HG03521 (cell line): Measurements from ENCODE around the gene RHPN2.

Source experiments
- ATAC-seq: cut with Tn5 transposase; IDR thresholded peaks from one replicate; pipeline ENCODE4 v1.9.1; 2021; ENCODE audit warnings: mild to moderate bottlenecking, moderate library complexity; ENCODE audit not compliant: unreplicated experiment

The RHPN2 gene

DNA sequence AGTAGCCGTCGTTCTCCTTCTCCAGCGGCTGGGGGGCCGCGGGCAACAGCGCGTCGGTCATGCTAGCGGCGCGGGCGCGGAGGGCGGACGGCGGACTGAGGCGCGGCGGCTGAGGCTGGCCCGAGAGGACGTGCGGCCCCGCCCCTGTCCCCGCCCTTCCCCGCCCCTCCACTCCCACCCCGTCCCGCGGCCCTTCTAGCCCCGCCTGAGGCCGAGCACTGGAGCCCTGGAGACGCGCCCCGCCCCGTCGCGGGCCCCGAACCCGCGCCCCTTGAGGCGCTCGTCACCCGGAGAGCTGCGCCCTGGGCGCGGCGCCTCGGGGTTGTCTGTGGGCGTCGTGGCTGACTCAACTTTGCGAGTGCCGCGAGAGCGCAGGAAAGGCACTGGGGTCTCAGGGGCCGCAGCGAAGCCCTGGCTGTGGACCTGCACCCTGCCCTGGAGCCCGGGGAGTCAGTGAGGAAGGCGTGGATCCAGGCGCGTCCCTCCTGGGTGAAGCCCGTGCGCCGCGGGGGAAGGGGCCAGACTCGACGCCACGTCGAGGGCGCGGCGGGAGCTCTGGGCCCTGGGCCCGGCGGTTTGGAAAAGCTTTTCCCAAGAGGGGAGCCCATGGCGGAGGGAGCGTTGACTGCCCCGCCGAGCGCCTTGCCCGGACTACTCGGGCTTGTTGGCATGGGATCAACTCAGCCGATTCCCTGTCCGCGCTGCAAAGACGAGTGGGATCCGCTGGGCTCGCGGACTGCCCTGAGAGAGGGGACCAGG lies at the start of gene RHPN2:
Gene RHPN2, minus strand, starts transcription at position 97 of the 759 bp plus-strand sequence. Its CDS starts 36 bp downstream, at position 61.
- ATAC-seq: peak; percentile 53

DNA sequence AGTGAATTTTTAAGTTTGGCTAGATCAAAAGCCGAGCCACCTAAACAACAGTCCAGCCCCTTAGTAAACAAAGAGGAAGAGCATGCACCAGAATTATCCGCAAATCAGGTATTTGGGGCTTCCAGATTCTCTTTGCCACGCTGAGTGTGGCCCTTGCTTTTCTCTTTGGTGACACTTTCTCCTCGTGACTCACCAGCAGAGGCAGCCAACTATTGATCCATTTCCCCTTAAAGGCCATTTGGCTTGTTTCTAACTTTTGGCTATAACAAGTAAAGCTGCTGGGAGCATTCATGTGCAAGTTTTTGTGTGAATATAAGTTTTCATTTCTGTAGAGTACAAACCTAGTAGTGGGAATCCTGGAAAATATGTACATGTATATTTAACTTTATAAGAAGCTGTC lies 49.6 kb upstream of the RHPN2 start:
- ATAC-seq: no peak

DNA sequence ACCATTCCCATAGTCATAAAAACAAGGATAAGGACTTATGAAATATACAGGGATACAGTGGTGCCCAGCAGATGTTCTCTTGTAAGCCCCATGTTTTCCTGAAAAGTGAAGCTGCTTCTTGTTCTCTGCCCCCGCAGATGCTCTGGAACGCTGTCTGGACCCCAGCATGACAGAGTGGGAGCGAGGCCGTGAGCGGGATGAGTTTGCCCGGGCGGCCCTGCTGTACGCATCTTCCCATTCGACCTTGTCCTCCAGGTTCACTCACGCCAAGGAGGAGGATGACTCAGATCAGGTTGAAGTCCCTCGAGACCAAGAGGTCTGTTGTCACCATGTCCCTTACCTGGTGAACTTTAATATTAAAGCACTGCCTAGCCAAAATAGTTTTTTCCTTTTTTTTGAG lies 46.9 kb upstream of the RHPN2 start:
- no peak for ATAC-seq

DNA sequence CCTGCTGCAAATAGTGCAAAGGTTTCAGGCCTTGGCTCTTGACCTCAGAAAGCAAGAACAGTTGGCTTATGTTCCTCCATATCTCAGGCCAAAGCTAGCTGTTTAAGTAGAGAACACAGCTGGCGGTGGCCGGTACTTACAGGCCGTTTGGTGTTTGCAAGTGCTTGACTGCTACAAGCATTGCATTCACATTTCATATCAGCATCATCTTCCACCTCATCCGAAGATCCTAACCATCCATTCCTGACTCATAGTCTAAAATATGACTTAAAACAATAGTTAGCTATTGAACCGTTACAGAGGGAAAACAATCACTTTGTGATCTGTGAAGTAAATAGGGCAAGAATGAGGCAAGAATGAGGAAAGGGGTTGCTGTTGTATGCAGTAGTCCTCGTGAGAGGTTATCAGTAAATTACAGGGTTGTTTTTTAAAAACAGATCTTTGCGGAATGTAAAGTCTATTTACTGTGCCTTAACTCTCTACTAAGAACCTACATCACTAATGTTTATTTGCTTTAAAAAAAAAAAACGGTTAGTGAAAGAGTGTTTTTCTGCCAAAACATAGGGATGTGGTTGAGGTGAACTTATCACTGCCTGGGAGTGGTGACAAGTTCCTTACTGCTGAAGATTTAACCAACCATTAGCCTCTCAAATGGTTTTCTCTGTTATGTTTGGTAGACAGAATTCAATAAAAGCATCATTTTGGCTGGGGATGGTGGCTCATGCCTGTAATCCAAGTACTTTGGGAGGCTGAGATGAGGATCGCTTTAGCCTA lies 45.6 kb upstream of the RHPN2 start:
- no peak for ATAC-seq

DNA sequence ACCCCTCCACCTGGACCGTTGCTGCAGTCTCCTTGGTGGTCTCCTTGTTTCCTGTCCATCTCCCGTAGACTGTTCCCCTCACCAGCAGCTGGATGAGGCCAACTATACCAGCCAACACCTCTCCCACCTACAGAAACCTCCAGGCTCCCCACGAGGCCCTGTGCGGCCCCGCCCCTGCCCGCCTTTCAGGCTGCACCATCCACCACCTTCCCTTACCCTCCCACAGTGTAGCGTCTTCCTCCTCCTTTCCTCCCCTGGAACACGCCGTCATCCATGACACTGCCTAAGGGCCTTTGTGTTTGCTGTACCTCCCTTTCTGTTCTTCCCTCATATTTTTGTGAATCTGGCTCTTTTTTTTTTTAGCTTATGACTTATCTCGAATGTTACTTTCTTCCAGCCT lies 43.5 kb upstream of the RHPN2 start:
- ATAC-seq: no peak

DNA sequence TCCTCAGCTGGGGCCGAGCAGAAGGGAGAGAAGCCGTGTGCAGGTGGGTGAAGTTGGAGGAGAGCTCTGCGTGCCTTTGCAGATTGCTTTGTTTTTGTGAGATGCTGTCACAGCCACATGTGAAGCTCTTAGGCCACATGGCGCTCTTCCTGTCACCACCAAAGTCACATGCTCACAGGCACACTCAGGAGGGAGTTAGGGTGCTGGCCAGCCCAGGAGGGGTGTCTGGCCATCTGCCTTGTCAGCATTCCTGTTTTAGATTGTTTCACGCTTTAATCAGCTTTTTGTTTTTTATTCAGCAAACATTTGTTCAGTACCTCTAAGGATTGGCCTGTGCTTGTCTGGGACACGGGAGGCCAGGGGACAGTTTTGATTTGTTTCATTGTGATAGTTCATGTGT lies 38.2 kb upstream of the RHPN2 start:
- no peak for ATAC-seq

DNA sequence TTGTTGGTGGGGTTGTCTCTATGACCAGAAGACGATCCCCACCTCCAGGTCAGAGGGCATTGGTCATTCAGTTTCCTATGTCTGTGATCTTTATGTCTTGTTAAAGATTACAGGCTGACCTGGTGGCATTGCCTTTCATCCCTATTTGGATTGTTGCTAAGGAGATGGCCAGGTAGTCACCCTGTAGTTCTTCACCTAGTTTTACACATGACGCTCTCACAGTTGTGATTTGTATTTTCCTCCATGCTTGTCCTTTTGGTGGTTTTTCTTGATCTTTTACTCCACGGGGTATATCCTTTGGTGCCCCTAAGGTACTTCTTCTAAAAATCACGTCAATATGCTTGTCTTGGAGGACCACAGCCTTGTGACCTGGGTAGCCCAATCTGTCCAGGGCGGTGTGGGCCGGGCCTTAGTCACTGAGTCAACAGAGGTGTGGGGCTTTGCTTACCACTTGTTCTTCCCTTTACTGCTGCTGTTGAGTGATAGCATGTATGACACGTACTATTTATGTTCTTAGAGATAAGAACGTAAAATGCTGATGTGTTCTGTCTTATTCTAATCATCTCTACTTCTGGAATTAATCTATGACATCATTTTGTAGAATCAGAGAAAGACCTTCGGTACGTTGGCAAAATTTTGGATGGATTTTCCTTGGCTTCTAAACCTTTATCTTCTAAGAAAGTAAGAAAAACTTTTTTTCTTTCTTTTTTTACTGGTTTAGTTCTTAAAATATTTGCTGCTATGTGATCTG lies 36.4 kb upstream of the RHPN2 start:
- no peak for ATAC-seq

DNA sequence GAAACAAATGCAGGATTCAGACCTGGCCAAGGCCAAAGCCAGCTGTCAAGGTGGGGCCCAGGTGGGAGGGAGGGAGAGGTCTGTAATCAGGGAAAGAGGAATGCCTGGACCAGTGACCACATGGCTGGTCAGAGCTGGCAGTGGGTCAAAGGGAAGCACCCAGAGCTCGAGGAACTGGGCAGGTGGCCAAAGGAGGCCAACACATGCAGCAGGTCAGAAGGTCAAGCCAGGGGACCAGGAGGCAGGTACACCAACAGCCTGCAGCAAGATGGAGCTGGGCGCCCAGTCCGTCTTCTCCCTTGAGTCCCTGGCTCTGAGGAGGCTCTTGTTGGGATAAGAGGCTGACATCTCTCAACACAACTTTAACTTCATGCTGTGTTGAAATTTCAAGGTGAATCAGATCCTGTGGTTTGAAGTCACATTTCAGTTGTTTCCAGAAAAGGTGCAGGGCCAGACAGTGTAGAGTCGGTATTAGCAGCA lies 33.4 kb upstream of the RHPN2 start:
- ATAC-seq: no peak

DNA sequence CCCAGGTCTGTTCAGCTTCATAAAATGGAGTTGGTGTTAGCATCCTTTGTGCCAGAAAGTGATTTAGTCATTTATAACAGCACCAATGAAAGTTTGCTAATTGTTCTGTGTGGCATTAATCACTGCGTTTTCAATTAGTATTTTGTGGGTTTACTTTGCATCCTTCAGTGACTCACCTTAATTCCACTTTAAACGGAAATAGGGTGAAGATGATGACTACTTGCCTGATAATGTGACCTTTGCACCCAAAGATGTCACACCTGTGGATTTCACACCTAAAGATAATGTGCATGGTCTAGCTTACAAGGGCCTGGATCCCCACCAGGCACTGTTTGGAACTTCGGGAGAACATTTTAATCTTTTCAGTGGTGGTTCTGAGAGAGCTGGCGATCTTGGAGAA lies 31.3 kb upstream of the RHPN2 start:
- no peak for ATAC-seq

DNA sequence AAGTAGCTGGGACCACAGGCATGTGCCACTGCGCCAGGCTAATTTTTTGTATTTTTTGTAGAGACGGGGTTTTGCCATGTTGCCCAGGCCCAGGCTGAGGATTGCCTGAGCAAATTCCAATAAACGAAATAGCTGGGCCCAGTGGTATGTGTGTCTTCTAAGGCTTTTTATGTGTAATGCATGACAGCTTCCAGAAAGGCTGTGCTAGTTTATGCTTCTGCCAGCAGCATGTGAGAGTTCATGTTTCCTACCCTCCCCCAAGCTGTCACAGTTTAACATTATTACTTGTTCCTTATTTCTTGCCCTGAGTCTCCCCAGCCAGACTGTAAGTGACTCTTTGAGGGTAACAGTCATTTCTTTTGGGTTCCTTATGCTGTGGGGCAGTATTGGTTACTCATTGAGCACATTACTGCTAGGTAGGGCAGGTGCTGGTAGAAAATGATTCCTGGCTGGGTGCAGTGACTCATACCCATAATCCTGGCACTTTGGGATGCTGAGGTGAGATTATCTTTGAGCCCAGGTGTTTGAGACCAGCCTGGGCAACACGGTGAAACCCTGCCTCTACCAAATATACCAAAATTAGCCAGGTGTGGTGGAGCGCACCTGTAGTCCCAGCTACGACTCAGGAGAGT lies 29.9 kb upstream of the RHPN2 start:
- ATAC-seq: no peak

DNA sequence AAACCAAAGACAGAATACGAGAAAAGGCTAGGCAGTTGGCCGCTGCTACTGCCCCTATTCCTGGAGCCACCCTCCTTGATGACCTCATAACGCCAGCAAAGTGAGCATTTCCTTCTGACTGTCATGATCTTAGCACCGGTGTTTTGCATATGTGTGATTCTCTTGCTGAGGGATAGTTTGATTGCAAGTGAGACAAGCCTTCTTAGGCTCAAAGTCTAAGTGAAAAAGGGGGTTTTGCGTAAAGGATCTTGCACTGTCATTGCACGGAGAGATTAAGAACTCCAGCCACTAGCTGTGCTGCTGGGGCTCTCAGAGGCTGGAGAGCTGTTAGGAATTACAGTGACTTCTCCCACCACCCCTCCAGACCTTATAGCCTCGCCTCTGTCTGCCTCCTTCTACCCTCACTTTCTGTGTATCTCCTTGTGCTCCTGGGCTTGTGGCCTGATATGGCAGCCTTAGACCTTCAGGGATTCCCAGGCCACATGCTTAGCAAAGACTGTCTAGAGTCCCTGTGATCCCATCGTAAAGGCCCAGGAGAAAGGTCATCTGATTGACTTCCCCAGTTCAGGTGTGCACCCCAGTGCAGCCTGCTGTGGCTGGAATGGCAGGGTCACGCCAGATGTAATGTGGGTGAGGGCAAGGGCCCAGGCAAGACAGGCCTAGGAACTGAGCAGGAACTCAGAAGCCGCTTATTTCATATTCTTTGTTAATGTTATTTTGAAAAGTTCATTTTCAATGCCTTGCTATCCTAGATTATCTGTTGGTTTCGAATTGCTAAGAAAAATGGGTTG lies 28.9 kb upstream of the RHPN2 start:
- ATAC-seq: no peak

DNA sequence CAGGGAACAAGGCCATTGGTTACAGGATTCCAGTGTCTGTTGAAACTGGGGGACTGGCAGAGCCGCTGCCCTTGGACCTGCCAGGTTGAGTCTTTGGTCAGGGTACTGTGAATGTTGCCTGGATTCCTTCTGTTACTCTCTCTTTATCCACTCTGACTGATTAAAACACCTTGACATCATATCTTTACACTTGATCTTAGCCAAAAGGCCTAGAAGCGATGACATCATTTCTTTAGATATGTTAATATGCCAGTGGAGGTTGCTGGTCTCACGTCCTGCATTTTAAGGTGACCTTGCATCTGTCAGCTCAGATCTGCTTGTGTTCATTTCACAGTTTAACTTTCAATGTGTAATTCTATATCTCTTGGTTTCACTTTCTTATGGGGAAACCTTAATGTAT lies 25.5 kb upstream of the RHPN2 start:
- ATAC-seq: no peak

DNA sequence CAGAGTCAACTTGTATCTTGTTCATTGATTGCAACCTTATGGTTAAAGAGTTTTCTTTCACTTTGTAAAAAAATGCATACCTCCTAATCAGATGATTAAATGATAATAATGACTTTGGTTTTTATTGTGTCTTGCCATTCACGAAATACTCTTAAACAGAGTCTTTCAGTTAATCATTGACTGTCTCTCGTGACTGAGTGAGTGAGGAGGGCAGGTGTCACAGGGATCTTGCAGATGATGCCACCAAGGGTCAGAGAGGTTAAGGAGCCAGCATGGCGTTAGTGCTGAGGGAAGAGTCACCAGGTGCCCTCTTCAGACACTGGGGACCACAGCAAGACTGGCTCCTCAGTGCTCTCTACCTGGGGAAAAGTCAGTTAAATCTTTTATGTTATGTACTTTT lies 24.3 kb upstream of the RHPN2 start:
- ATAC-seq: no peak

DNA sequence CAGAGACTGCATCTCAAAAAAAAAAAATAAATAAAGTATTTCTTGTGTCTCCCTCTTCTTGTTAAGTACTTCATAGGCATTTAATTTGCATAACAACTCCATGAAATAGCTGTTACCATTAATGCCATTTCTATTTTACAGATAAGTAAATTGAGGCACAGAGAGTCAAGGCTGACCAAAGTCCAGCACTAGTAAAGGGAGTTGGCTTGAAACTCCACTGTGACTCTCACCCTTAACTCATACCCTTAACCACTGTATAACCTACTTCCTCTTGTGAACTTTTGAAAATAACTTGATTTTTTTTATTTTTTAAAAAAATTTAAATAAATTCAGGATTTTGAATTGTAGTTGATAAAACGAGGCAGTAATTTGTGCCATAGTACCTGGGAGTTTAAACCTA lies 22.3 kb upstream of the RHPN2 start:
- ATAC-seq: no peak

DNA sequence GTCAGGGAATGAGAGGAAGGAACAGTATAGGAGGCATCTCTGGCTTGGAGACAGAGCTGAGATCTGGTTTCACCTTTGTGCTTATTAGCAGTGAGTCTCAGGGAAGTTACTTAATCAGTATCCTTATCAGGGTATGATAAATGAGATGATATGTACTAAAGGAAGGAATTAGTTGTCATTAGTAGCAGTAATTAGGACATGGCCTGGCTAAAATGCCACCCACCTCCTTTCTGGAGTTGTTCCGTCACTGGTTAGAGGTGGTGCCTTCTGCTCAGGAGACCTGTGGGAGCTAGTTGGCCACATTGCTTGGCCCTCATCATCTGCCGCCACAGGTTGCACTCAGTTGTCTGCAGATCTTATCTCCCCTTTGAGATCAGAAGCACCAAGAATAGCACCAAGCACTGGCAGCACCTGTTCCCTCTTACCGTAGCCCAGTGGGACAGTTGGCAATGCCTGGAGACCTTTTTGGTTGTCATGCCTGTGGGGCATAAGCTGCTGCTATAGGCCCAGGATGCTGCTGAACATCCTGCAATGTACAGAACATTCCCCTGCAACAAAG lies 21.0 kb upstream of the RHPN2 start:
- no peak for ATAC-seq

DNA sequence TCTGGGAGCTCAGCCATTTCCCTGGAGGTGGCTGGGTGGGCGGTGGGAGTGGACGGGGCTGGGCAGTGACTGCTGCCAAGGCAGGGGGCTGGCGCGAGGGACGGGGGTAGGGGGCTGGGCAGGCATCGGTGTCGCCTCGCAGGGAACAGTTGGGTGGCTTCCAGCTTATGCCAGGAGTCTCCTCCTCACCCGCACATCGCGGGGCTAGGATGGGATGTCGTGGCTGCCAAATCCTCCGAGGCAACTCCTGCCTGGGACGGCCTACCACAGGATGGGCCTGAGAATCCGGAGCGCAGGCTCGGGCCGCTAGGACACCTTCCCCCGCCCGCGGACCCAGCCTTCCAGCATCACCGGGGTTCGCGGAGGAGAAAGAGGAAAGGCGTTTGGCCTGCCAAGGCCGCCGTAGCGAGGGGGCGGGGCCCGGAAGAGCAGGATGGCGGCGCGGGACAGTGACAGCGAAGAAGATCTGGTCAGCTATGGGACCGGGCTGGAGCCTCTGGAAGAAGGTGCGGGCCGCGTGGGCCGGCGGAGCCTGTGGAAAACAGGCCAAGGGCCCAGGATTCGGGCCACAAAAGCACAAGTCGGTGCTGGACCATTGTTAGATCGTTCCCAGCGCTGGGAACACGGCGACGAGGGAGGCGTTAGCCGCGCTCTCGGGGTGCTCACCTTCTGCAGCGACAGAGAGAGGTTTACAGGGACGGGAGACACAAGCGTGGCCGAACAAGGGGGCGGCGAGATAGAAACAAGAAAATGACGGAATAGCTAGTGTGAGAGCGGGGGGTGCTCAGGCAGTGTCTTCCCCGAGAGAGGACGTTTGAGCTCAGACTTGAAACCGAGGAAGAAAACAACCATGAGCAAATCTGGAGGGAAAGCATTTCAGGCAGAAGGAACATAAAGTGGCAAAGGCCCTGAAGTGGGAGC lies 16.3 kb upstream of the RHPN2 start, which contains the start of gene GPATCH1:
Gene GPATCH1, plus strand, starts transcription at position 421 of the 921 bp plus-strand sequence. Its CDS starts 13 bp downstream, at position 434.
- peak; percentile 85 for ATAC-seq

DNA sequence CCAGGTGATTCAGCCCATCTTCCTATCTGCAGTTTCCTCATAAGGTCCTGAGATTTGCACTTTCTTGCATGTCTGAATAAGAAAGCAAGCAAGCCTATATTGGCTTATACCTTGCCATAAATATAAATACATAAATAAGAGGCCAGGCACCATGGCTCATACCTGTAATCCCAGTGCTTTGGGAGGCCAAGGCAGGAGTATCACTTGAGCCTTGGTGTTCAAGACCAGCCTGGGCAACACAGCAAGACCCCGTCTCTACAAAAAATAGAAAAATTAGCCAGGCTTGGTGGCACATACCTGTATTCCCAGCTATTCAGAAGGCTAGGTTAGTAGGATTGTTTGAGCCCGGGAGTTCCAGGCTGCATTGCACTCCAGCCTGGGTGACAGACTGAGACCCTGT lies 10.8 kb upstream of the RHPN2 start:
- ATAC-seq: no peak

DNA sequence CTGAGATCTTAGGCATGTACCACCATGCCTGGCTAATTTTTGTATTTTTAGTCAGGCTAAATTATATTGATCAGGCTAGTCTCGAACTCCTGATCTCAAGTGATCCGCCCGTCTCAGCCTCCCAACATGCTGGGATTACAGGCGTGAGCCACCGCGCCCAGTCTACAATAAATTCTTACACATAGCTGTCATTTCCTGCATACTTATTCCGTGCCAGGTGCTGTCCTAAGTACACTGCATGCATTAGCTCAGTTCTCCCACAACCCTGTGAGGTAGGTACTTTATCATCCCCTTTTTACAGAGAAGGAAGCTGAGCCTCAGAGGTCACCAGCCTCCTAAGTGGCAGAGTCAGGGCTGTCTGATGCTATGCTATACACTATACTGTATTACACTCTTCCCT lies 7.2 kb upstream of the RHPN2 start:
- no peak for ATAC-seq

DNA sequence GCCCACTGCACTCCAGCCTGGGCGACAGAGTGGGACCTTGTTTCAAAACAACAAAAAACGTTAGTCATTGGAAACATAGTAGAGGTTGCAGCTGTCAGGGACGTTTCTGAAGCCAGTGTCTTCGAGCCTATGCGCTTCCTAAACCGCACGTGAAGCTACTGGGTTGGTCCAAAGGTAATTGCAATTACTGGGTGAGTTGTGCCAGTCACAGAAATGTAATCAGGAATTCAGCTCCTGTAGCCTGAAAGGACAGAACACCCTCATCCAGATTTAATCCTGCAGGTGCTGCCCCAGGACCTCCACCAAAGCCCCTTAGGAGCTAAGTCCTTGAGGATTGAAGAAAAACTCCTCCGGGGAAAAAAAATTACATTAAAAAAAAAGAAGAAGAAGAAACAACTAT lies 2.4 kb upstream of the RHPN2 start:
- ATAC-seq: no peak
